GM12891 (cell line): ENCODE data around the gene RNF114.

Source experiments
- DNase-seq: peaks from one replicate; pipeline ENCODE4 v3.0.0; 2011; ENCODE audit warnings: low spot score; ENCODE audit not compliant: insufficient read length
- FAIRE-seq: peaks from 2 replicates; lab custom pipeline; 2011; peaks lifted over from hg19 to GRCh38; lab: Jason Lieb, UNC
- PAX5 ChIP-seq: IDR thresholded peaks from 2 replicates; pipeline ENCODE4 v1.6.1; 2011; ENCODE audit warnings: low read length, moderate library complexity, mild to moderate bottlenecking; ENCODE audit not compliant: insufficient read depth, severe bottlenecking
- POLR2A ChIP-seq: IDR thresholded peaks from 2 replicates; pipeline ENCODE4 v1.6.1; 2011; ENCODE audit warnings: low read depth, low read length, control low read depth
- POLR2AphosphoS5 ChIP-seq: IDR thresholded peaks from 2 replicates; pipeline ENCODE4 v1.6.1; 2011; ENCODE audit warnings: low read depth, low read length, control low read depth
- POU2F2 ChIP-seq: IDR thresholded peaks from 2 replicates; pipeline ENCODE4 v1.6.1; 2011; ENCODE audit warnings: low read depth, mild to moderate bottlenecking, control low read depth, low read length, moderate library complexity
- SPI1 ChIP-seq: IDR thresholded peaks from 2 replicates; pipeline ENCODE4 v1.6.1; 2011; ENCODE audit warnings: low read depth, low read length, control low read depth
- TAF1 ChIP-seq: IDR thresholded peaks from 2 replicates; pipeline ENCODE4 v1.6.1; 2011; ENCODE audit warnings: low read depth, low read length, control low read depth

RNF114 gene

DNA sequence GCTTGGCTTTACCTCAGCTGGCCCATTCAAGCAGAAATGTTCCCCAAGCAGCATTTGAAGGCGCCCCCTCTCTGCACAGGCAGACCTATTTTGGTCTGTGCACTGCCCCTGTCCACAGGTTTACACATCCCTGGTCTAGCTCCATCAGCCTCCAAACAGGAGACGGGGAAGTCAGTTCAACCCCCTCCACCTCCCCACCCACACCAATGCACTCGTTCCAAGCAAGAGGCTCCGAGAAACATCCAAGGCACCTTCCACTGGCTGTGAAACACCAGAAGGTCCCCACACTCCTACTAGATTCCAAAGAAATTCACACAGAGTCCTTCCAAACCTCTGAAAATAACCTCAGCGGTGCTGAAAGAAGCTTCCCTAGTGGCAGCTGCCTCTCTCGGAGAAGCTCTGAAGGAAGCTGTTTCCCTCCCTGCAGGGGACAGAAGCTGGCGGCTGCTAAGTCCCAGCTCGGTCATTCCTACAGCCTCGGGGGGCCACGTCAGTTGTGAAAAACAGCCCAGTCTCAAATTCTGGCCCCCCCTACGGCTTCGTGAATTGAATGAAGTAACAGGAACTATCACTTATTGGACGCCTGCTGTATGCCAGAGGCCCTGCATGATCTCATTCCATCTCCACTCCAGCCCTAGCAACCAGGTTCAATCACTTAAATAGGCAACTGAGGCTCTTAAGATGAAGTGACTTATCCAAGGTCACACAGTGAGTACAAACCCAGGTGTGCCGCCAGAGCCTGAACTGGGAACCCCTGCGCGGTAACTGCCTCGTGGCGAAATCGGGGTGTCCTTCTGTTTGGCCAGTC, 21.7 kb upstream of the RNF114 start:
- DNase-seq (no peak), FAIRE-seq (no peak)
- TF ChIP-seq POLR2A: no peak
- TF ChIP-seq POLR2AphosphoS5: no peak
- no peak for TF ChIP-seq TAF1

DNA sequence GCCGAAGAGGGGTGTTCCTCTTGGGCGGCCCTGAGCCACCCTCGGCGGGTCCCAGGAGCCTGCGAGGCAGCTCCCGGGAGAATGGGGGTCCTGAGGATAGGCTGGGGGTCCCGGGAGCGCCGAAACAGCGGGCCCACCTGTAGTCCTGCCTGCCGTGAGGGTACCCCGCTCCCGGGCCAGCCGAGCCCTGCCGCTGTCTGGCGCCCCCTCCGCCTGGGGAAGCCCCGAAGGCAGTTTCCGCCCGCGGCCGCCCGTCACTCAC, 21.1 kb upstream of the RNF114 start:
- DNase-seq (no peak), FAIRE-seq (no peak)
- TF ChIP-seq POU2F2: no peak
- TF ChIP-seq POLR2A: no peak
- TF ChIP-seq SPI1: no peak
- TF ChIP-seq PAX5: no peak
- TF ChIP-seq POLR2AphosphoS5: no peak
- TF ChIP-seq TAF1: no peak

DNA sequence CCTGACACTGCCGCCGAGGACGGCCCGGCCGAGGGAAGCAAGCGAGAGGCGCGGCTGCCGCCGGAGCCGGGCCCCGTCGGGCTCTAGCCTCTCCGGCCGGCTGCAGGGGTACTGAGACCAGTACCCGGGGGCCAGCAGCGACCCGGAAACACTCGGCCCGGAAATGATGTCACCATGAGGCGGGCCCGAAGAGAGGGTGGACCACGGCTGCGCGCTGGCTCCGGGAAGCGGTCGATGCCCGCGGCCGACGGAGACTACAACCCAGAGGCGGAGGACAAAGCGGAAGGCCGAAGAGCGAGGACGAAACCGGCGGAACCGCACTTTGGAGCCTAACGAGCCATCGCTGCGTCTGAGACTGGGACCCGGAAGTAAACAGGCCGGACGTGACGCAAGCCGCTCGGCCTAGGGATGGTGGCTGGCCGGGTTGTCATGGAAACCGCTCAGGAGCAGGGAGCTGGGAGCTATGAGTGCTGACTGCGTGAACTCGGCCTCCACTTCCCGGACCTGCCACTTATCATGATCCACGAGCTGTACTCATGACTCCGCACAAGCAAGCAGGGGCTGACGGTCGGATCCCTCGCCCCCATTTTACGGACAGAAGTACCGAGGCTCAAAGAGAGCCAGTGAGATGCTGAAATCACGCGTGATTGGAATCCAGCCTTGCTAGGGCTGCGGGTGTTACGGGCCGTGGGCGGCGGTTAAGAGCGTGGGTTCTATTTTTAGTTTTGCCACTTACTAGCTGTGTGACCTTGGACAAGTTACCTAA, 20.6 kb upstream of the RNF114 start, which contains the start of gene SPATA2:
TSS of gene SPATA2 (minus strand) at position 150 of the 766 bp plus-strand sequence. CDS start 7,039 bp downstream, outside the sequence.
- TF ChIP-seq POLR2A (peak; percentile 30; the same call in 1 of the 2 replicates), SPI1 (no peak), POU2F2 (no peak; the same call in 1 of the 2 replicates), TAF1 (peak; percentile 68), POLR2AphosphoS5 (no peak), PAX5 (no peak)

DNA sequence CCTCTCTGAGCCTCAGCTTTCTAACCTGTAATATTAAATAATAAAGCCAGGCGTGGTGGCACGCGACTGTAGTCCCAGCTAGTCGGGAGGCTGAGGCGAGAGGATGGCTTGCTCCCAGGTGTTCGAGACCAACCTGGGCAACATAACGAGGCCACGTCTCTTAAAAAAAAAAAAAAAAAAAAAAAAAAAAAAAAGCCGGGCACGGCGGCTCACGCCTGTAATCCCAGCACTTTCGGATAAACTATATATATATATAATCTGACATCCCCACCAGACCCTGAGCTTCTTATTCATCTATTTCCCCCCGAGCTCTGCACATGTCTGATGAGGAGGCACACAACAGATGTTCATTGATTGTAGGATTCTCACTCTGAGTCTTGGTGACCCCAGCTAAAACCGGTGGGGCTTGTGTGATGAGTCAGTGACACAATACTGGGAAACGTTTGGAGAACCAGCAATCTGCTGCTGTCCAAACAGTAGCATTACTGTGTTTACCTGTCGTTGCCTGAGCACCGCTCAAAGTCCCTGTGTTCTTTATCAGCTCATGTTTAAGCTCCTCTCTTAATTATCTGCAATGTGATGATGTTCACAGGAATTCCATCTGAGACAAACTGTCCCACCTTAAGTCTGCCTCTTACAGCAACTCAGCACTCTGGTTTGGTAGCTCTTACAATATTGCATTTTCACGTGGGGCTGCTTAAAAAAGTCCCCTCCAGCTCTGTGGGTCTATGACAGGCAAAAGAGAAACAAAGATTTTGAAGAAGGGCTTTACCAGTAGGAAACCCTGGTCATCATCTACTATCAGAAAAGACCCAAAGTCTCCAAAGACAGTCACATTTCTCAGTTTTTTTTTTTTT, 19.8 kb upstream of the RNF114 start:
- TF ChIP-seq PAX5 (no peak), POLR2A (no peak), SPI1 (no peak), POLR2AphosphoS5 (no peak), TAF1 (no peak)
- no peak for DNase-seq
- no peak for FAIRE-seq

More for the DNA sequence above, 20.6 kb upstream of the RNF114 start, which contains the start of gene SPATA2:
- DNase-seq (peak; percentile 92), FAIRE-seq (peak; percentile 92)

DNA sequence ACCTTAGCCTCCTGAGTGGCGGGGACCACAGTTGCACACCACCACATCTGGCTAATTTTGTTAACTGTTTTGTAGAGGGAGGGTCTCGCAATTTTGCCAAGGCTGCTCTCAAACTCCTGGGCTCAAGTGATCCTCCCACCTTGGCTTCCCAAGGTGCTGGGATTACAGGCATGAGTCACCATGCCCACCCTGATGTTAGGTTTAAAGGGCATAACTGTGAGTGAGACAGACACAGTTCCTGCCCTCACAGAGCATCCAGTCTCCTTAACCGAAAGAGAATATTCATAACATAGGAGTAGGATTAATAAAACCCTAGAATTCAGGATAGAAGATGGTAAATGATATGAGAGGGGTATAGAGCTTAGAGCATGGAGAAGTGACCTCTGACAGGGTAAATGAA, 17.8 kb upstream of the RNF114 start:
- FAIRE-seq: no peak
- no peak for DNase-seq
- no peak for TF ChIP-seq POLR2A
- no peak for TF ChIP-seq PAX5
- TF ChIP-seq SPI1: no peak
- no peak for TF ChIP-seq POLR2AphosphoS5

DNA sequence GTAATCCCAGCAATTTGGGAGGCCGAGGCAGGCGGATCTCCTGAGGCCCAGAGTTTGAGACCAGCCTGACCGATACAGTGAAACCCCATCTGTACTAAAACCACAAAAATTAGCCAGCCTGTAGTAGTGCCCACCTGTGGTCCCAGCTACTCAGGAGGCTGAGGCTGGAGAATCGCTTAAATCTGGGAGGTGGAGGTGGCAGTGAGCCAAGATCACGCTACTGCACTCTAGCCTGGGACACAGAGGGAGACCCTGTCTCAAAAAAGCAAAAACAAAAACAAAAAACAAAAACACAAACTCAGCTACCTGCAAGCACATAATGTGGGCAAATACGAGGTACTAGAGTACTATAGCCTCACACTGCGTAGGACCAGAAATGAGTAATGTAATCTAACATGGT, 17.2 kb upstream of the RNF114 start:
- no peak for TF ChIP-seq POLR2A
- TF ChIP-seq POU2F2: no peak
- no peak for TF ChIP-seq SPI1
- no peak for TF ChIP-seq PAX5
- no peak for TF ChIP-seq POLR2AphosphoS5
- TF ChIP-seq TAF1: no peak
- DNase-seq (no peak), FAIRE-seq (no peak)

DNA sequence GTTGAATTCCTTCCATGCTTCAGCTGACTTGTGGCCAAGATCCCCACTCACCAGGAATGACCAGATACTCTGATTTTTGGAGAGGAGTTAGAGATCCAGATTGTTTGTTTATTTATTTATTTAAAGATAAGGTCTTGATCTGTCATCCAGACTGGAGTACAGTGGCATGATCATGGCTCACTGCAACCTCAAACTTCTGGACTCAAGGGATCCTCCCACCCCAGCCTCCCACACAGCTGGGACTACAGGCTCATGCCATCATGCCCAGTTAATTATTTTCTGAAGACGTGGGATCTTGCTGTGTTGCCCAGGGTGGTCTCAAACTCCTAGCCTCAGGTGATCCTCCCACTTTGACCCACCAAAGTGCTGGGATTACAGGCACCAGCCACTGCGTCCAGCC, 16.7 kb upstream of the RNF114 start:
- DNase-seq (no peak), FAIRE-seq (no peak)
- TF ChIP-seq TAF1: no peak
- no peak for TF ChIP-seq POLR2A
- TF ChIP-seq POU2F2: no peak
- no peak for TF ChIP-seq PAX5
- no peak for TF ChIP-seq SPI1
- TF ChIP-seq POLR2AphosphoS5: no peak

DNA sequence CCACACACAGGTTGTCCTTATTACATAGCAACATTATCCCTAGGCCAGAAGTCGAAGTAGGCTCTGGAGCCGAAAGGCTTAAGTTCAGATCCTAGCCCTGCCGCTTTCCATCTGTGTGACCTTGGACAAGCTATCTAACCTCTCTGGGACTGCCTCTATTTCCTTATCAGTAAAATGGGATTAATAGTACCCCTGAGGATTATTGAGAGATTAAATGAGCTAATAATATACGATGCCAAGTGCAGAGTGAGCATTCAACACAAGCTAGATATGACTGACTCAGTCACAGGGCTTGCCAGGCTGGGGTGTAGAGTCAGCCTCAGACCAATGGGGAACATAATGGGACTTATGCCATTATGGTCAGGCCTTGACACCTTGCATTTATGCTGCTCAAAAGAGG, 11.9 kb upstream of the RNF114 start:
- DNase-seq (no peak), FAIRE-seq (no peak)
- TF ChIP-seq POLR2AphosphoS5 (no peak), POLR2A (no peak), SPI1 (no peak), POU2F2 (no peak), PAX5 (no peak), TAF1 (no peak)

DNA sequence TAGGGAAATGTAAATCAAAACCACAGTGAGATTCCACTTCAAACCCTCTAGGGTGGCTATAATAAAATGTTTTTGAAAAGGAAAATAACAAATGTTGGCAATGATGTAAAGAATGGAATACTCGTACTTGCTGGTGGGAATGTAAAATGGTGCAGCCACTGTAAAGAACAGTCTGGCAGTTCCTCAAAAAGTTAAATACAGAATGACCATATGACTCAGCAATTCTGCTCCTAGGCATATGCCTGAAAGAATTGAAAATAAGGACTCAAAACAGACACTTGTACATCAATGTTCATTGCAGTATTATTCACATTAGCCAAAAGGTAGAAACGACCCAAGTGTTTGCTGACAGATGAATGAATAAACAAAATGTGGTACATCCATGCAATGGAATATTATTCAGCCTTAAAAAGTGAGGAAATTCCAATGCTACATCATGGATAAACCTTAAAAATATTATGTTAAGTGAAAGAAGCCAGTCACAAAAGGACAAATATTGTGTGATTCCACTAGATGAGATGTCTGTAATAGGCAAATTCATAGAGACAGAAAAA, 10.2 kb upstream of the RNF114 start:
- DNase-seq: no peak
- TF ChIP-seq POLR2A (no peak), SPI1 (peak; percentile 51)
- no peak for FAIRE-seq
